Kidney glomerular epithelial cell (primary cell): ENCODE measurements around the gene DNM3.

Source experiments
- DNase-seq: peaks from one replicate; lab custom pipeline; 2025; lab: John Stamatoyannopoulos, UW

DNM3 gene

DNA sequence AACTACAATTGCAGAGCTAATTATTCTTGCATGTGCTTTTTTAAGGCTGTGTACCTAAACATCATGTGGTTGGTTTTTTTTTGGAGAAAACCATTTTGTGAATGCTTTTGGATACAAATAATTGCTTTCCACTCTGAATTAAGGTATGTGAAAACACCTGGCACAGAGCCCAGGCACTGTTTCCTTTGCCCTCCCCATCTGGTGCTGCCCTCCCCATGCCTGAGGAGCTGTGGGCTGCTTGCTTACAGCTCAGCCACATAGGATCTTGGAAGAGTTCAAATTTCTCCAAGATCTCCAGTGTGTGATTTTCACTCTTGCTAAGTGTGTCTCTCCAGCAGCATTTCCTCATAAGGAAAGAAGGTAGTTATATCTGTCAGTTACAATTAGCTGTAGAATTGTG lies 27.8 kb downstream of the DNM3 start:
- DNase-seq: no peak

DNA sequence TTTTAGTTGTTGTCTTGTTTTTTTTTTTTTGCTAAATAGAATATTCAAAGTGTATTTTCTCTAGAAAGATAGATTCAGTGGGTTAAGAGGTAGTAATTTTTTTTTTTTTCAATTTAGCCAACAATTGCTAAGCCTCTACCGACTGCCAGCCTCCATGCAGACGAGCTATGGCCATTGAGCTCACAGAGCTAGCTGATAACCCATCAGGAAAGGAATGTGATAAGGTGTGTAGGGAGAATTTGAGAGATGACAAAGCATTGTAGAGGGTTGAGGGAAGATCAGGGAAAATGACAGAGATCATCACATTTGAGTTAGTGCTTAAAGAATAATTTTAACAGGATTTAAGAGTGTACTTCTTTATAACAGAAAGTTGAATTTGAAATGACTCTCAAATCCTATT lies 30.6 kb downstream of the DNM3 start:
- no peak for DNase-seq

DNA sequence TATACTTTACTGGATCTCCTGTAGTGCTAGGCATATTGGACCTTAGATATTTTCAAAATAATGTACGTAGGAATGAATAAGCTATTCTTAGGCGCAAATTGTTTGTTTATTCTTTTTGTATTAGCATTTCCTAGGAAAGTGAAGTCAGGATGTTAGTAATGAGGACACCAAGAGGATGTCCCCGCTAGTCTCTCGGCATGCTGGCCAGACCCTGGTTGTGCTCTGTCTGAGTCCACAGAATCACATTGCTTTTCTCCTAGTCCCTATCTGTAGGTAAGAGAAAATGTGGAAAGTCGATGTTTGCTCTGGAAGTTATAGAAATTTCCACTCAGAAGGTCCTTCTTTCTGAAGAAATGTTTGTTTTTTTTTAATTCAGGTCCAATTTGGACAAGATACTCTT lies 31.1 kb downstream of the DNM3 start:
- no peak for DNase-seq

DNA sequence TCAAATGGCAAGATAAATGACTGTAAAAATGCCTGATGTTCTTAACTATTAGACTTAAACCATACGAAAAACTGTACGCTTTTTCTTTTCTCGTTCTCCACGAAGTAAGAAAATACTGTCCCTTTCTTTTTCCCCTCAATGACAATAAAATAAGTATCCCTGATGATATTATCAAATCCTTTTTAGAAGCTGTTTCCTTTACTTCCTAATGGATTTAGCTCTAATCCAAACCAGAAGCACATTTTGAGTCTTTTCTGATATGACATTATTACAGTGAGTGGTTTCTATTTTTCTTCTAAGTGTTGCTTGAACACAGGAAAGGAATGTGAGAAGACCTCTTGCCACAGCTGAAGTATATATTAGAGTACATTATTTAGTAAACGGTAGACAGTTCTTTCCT lies 32.4 kb downstream of the DNM3 start:
- no peak for DNase-seq

- DNase-seq: peak; percentile 74
Observed at GRCh38 chr1:171877701-171878100, 36.4 kb downstream of the DNM3 start.

- no peak for DNase-seq
Observed at GRCh38 chr1:171879556-171879955, 38.3 kb downstream of the DNM3 start.

GRCh38 chr1:171881442-171881841 lies 40.1 kb downstream of the DNM3 start:
- DNase-seq: peak; percentile 52

DNA sequence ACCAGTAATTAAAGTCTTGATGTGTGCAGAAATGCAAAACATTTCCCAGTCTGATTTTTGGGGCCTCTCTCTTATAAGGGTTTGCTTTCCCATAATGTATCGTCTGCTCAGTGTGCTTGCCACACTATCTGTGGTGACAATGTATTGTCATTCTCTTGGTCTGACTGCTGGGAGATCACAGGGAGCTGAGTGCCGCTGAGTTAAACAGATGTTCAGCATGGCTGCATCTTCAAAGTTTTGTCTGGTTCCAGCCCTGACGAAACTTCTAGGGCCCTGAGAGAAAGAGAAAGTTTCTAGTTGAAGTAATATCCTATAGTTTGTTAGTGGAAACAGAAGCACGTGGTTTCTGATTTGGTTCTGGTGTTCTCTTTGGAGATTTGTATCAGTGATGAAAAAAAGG lies 42.6 kb downstream of the DNM3 start:
- no peak for DNase-seq

DNA sequence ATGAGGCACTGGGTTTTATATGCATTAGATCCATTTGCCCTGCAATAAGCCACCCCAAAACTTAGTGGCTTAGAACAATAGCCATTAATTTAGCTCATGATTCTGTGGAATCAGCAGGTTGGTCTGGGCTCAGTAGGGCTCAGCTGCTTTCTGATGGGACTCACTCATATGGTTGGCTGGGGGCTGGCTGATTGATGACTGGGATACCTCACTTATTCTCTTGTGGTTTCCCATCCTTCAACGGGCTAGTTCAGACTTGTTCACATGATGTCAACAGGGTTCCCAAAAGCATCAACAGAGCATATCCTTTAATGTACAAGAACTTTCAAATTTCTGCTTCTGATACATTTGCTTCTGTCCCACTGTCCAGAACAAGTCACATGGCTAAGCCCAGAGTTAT lies 43.2 kb downstream of the DNM3 start:
- DNase-seq: no peak

DNA sequence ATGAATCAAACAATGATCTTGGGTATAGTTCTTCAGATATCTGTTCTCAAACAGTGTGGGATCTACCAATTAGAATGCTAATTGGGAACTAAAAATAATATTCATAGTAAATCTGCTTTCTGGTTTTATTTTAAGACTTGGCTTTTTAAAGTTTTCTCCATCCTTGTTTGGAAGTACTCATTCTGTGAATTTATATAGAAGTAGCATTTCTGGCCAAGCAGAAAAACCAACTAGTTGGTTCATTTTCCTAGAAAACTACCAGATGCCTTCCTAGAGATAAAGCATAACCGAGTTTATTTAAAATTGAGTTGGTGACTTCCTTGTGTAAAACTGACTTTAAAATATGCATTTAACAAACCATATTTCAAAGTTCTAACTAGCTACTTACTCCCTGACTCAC lies 48.8 kb downstream of the DNM3 start:
- DNase-seq: no peak

- DNase-seq: no peak
Observed at GRCh38 chr1:171896936-171897703, 55.8 kb downstream of the DNM3 start.

DNA sequence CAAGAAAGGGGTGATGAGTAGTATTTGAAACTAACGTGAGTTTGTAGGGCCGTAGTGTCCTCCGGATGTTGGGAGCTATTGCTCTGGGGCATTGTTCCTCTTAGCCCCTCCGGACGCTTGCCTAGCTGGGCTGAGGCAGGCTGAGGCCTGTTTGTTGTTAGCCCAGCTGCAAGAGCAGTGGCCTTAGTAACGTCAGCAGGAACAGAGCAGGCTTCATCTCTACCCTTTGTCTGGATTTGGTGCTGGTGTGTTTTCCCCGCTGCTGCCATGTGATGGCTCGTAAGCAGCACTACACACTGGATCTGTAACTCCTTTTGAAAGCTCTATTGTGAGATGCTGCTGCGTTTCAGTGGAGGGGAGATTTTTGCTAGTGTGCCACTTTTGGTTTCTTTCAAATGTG lies 57.6 kb downstream of the DNM3 start:
- no peak for DNase-seq

- DNase-seq: no peak
Observed at GRCh38 chr1:171899838-171900237, 58.5 kb downstream of the DNM3 start.

GRCh38 chr1:171901245-171901644 lies 59.9 kb downstream of the DNM3 start:
- DNase-seq: peak; percentile 65

DNA sequence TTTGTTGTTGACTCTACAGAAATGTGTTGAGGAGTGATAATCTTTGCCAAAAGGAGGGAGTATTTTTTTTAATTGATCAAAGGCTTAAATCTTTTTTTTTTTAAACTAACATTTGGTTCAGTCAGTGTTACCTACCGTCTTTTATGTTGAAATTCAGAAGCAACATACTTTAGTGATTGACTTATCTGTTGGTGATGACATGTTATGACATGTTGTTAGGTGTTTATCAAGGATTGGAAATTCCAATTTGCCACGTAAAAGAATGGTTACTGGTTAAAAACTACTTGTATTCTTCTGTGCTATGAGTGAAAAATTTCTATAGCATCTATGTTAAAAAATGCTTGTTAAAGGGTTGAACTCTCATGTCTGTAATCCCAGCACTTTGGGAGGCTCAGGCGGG lies 61.2 kb downstream of the DNM3 start:
- no peak for DNase-seq

- no peak for DNase-seq
Observed at GRCh38 chr1:171904778-171905450, 63.6 kb downstream of the DNM3 start.

- no peak for DNase-seq
Observed at GRCh38 chr1:171909711-171910110, 68.4 kb downstream of the DNM3 start.

- DNase-seq: peak; percentile 8
Observed at GRCh38 chr1:171910786-171911185, 69.5 kb downstream of the DNM3 start.

DNA sequence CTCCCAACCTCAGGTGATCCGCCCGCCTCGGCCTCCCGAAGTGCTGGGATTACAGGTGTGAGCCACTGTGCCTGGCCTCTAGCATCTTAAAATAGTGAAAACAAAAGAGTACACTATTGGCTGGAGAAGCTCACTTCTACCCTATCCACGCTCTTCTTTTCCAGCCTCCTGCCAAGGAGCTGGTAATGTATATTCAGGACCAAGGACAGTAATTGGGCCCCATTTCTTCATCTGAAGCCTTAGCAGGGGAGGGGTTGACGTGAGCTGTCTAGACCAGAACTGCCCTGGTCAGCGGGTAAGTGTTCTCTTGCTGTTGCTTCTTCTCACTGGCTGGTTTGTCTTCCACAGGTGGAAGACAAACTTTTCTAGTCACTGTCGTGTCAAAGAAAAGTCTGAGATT lies 70.2 kb downstream of the DNM3 start:
- DNase-seq: no peak

DNA sequence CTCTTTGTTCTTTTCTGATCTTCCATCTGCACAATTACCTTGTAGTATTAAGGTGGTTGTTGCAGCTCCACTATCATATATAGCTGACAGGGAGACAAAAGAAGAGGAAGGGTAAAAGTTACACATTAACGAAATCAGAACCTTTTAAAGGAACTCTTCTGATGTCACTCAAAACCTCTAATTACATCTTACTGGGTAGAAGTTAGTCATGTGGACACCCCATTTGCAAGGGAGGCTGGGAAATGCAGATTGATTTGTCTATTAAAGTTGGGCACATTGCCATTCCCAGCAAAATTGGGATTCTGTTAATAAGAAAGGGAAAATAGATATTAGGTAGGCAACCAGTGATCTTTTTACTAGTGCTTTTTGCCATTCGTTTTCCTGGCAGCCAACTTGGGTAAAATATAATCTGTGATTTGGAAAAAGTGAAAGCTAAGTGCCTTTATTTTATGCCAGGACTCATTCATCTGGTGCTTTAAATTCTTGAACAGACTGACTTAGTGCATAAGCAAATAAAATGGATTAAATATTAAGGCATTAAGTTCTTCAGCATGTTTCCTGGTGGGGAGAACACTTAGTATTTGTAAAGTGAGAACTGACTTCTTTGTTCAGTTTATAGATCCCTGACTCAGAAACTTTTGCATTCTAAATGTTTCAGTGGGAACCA lies 71.3 kb downstream of the DNM3 start:
- peak; percentile 75 for DNase-seq

- peak; percentile 31 for DNase-seq
Observed at GRCh38 chr1:171913385-171913784, 72.1 kb downstream of the DNM3 start.

DNA sequence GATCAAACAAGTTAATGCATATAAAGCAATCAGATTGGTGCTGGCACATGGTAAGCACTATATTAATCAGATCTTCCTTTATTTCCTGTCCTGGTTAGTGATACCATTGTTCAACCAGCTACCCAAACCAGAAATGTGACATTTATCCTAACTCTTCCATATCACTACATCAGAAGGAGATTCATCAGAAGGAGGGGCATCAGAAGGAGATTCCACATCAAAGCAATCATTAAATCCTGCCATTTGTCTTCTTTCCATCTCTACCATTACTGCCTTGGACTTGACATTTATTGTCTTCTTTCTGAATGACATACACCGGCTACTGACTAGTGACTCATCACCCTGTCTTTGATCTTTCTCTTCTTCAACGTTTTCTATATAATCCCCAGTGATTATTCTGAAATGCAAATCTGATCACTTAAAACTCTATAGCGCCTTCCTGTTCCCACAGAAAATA lies 75.0 kb downstream of the DNM3 start:
- DNase-seq: no peak

GRCh38 chr1:171917331-171917730 lies 76.0 kb downstream of the DNM3 start:
- no peak for DNase-seq
